HepG2 (cell line): ENCODE measurements around the gene HNRNPAB. TPM values are rescaled to one million over a fixed set of nuclear protein-coding genes. Genes with fewer than 3 reads are reported as not detected.

ENCODE experiments used
- FOXJ3 ChIP-seq: sonication (generic); formaldehyde crosslinking; IDR thresholded peaks from 2 replicates; pipeline ENCODE4 v1.4.0; 2020; ENCODE audit warnings: missing genetic modification reagents, mild to moderate bottlenecking, borderline replicate concordance
- GABPA ChIP-seq, 2 experiments: IDR thresholded peaks; 2 replicates each; pipeline ENCODE4 v1.6.1; 2011 to 2016; ENCODE audit warnings: low read depth in 2 of 2, low read length in 1 of 2, missing biosample characterization in 1 of 2, missing genetic modification characterization in 1 of 2
- HNRNPH1 ChIP-seq: fragments of 200-400 bp; formaldehyde crosslinking; optimal IDR thresholded peaks from 2 replicates; pipeline ENCODE3; 2017; ENCODE audit warnings: mild to moderate bottlenecking, low read depth, low read length
- KLF15 ChIP-seq: sonication (generic); formaldehyde crosslinking; IDR thresholded peaks from 2 replicates; pipeline ENCODE4 v1.8.1; 2023; ENCODE audit warnings: borderline replicate concordance, mild to moderate bottlenecking, inconsistent platforms, missing genetic modification reagents, mixed read lengths
- MEIS1 ChIP-seq: sonication (generic); formaldehyde crosslinking; IDR thresholded peaks from 2 replicates; pipeline ENCODE4 v1.9.0; 2021; ENCODE audit warnings: mild to moderate bottlenecking, missing genetic modification reagents, moderate library complexity, borderline replicate concordance
- MTF1 ChIP-seq: sonication (generic); formaldehyde crosslinking; IDR thresholded peaks from 2 replicates; pipeline ENCODE4 v1.5.0; 2020; ENCODE audit warnings: missing genetic modification reagents
- POGZ ChIP-seq: sonication (generic); formaldehyde crosslinking; IDR thresholded peaks from 2 replicates; pipeline ENCODE4 v1.4.0; 2020; ENCODE audit warnings: mild to moderate bottlenecking, missing genetic modification reagents
- RFXANK ChIP-seq: IDR thresholded peaks from 2 replicates; pipeline ENCODE4 v1.6.1; 2016
- SOX13 ChIP-seq, 3 experiments: fragments of 450-650 bp in 1 of 3; sonication (generic) in 1 of 3; formaldehyde crosslinking in 1 of 3; IDR thresholded peaks in 2 of 3; conservative IDR thresholded peaks in 1 of 3; 2 replicates each; pipeline versions ENCODE4 v1.5.0 to v1.6.1; 2016 to 2020; ENCODE audit warnings: antibody characterized with exemption in 1 of 3, mild to moderate bottlenecking in 1 of 3, missing compliant biosample characterization in 1 of 3, missing genetic modification reagents in 1 of 3, moderate library complexity in 1 of 3
- SSRP1 ChIP-seq: IDR thresholded peaks from 2 replicates; pipeline ENCODE4 v1.6.1; 2016; ENCODE audit warnings: control low read depth
- STAT5B ChIP-seq: sonication (generic); formaldehyde crosslinking; IDR thresholded peaks from 2 replicates; pipeline ENCODE4 v1.4.0; 2020; ENCODE audit warnings: missing genetic modification reagents
- TIGD3 ChIP-seq: sonication (generic); formaldehyde crosslinking; IDR thresholded peaks from 2 replicates; pipeline ENCODE4 v1.5.1; 2020; ENCODE audit warnings: mild to moderate bottlenecking, missing genetic modification reagents, borderline replicate concordance
- TMF1 ChIP-seq: sonication (generic); formaldehyde crosslinking; IDR thresholded peaks from 2 replicates; pipeline ENCODE4 v1.8.1; 2022; ENCODE audit warnings: low read depth, missing genetic modification reagents
- ZEB1 ChIP-seq: IDR thresholded peaks from 2 replicates; pipeline ENCODE4 v1.6.1; 2012; ENCODE audit warnings: mild to moderate bottlenecking, low read depth, inconsistent platforms; ENCODE audit not compliant: insufficient replicate concordance
- ZNF12 ChIP-seq: sonication (generic); formaldehyde crosslinking; IDR thresholded peaks from 2 replicates; pipeline ENCODE4 v1.5.0; 2020; ENCODE audit warnings: missing genetic modification reagents
- ZNF274 ChIP-seq: sonication (generic); formaldehyde crosslinking; IDR thresholded peaks from 2 replicates; pipeline ENCODE4 v1.5.1; 2020; ENCODE audit warnings: mild to moderate bottlenecking, missing genetic modification reagents
- ZNF329 ChIP-seq: sonication (generic); formaldehyde crosslinking; IDR thresholded peaks from 2 replicates; pipeline ENCODE4 v1.9.0; 2021; ENCODE audit warnings: low read depth, mild to moderate bottlenecking, missing genetic modification reagents
- ZNF747 ChIP-seq: sonication (generic); formaldehyde crosslinking; IDR thresholded peaks from 2 replicates; pipeline ENCODE4 v1.8.1; 2023; ENCODE audit warnings: missing genetic modification reagents, mild to moderate bottlenecking, borderline replicate concordance
- ZNF792 ChIP-seq: IDR thresholded peaks from 2 replicates; pipeline ENCODE4 v1.6.1; 2016
- polyA plus RNA-seq, 8 experiments: library from polyadenylated mRNA; depleted of rRNA in 3 of 8; stranded (reverse) in 7 of 8; unstranded in 1 of 8; fragments of >200 nt; fragmentation: Illumina TruSeq in 4 of 8; extraction: Trizol in 4 of 8; gene quantifications; 2 replicates each; pipeline versions ENCODE4 v1.2.1 to v1.2.3, GENCODE V29; 2011 to 2016; ENCODE audit warnings: low read depth in 4 of 8, missing spikeins in 1 of 8, mixed read lengths in 1 of 8; ENCODE audit not compliant: insufficient read depth in 1 of 8
- total RNA-seq, 5 experiments: library from RNA; depleted of rRNA; stranded (reverse); fragments of >200 nt; fragmentation: Illumina TruSeq; extraction: Trizol; gene quantifications; 2 replicates each; pipeline ENCODE4 v1.2.3, GENCODE V29; 2016; ENCODE audit warnings: low read depth in 1 of 5
- TF ChIP-seq, protein P1 (sequence below): IDR thresholded peaks from 2 replicates; pipeline ENCODE4 v1.6.1; 2016; ENCODE audit warnings: low read depth, missing genetic modification reagents, missing compliant biosample characterization

The HNRNPAB gene
- total and polyA plus RNA-seq, 2 of the 13 experiments (the other 11 are each of a cell fraction or from before 2014, with no cell fraction given) = 62.6 to 111 TPM

DNA sequence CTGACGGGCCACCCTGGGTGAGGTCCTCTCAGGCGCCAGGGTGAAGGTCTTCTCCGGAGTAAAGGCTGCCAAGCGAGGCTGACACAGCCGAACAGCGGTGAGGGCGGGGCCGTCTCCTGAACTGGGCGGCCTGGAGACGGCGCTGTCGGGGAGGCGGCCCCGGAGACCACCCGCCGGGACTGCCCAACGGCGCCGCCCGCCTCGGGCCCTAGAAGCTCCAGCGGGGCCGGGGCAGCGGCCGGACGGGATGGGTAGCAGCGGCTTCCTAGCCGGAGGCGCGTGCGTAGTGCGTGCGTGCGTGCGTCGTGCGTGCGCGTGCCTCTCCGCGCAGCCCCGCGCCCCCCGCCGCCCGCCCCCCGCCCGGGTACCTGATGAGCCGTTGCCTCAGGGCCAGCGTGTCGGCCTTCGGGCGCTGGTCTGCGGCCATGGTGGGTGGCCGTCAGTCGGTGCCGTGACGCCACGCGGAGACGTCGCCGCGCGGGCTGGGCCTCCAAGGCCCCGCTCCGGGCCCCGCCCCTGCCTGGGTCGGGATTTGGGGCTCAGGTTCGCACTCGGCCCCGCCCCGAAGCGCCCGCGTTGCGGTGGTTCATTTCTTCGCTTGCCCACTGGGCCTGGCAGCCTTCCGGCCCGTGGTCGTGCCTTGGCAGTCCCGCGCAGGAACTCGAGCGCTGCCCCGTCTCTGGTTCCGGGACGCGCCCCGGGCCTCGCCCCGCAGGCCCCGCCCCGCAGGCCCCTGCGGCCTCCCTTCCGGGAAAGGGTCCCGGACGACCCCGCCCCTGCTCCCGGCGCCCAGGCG, 28.0 kb downstream of the HNRNPAB start, which contains the start of gene PHYKPL (continued):
- TF ChIP-seq ZNF329 (CRISPR knock-in tag) (0 out of 2 replicates have a peak, but pooled peaks have one; percentile 34), SSRP1 (CRISPR knock-in tag) (0 out of 2 replicates have a peak, but pooled peaks have one; percentile 13), KLF15 (CRISPR knock-in tag) (no peak), HNRNPH1 (no peak), TIGD3 (CRISPR knock-in tag) (no peak), ZNF274 (CRISPR knock-in tag) (peak; percentile 63; the same call in 1 of the 2 replicates), ZNF792 (peak; percentile 67; the same call in 1 of the 2 replicates), MTF1 (CRISPR knock-in tag) (no peak; the same call in 1 of the 2 replicates), ZNF747 (CRISPR knock-in tag) (0 out of 2 replicates have a peak, but pooled peaks have one; percentile 45), STAT5B (CRISPR knock-in tag) (no peak), MEIS1 (peak; percentile 49; the same call in 1 of the 2 replicates), TMF1 (0 out of 2 replicates have a peak, but pooled peaks have one; percentile 42), ZEB1 (no peak), SOX13 (IDR thresholded peaks at IDR 0.05) (no peak), SOX13 (CRISPR knock-in tag; conservative IDR thresholded peaks at IDR 0.05 in 1 of 2, IDR thresholded peaks at IDR 0.05 in 1 of 2) (peak in 1 of 2 experiments; percentile 7; a peak in 1 of 4 replicates), RFXANK (CRISPR knock-in tag) (no peak), GABPA (IDR thresholded peaks at IDR 0.05; ENCODE audit: low read depth, low read length) (no peak), GABPA (CRISPR knock-in tag; IDR thresholded peaks at IDR 0.05; ENCODE audit: low read depth) (peak; percentile 34; the same call in 1 of the 2 replicates), ZNF12 (CRISPR knock-in tag) (peak; percentile 32; the same call in 1 of the 2 replicates), FOXJ3 (no peak), POGZ (CRISPR knock-in tag) (peak; percentile 38; the same call in 1 of the 2 replicates)
- TF ChIP-seq, protein P1, sequence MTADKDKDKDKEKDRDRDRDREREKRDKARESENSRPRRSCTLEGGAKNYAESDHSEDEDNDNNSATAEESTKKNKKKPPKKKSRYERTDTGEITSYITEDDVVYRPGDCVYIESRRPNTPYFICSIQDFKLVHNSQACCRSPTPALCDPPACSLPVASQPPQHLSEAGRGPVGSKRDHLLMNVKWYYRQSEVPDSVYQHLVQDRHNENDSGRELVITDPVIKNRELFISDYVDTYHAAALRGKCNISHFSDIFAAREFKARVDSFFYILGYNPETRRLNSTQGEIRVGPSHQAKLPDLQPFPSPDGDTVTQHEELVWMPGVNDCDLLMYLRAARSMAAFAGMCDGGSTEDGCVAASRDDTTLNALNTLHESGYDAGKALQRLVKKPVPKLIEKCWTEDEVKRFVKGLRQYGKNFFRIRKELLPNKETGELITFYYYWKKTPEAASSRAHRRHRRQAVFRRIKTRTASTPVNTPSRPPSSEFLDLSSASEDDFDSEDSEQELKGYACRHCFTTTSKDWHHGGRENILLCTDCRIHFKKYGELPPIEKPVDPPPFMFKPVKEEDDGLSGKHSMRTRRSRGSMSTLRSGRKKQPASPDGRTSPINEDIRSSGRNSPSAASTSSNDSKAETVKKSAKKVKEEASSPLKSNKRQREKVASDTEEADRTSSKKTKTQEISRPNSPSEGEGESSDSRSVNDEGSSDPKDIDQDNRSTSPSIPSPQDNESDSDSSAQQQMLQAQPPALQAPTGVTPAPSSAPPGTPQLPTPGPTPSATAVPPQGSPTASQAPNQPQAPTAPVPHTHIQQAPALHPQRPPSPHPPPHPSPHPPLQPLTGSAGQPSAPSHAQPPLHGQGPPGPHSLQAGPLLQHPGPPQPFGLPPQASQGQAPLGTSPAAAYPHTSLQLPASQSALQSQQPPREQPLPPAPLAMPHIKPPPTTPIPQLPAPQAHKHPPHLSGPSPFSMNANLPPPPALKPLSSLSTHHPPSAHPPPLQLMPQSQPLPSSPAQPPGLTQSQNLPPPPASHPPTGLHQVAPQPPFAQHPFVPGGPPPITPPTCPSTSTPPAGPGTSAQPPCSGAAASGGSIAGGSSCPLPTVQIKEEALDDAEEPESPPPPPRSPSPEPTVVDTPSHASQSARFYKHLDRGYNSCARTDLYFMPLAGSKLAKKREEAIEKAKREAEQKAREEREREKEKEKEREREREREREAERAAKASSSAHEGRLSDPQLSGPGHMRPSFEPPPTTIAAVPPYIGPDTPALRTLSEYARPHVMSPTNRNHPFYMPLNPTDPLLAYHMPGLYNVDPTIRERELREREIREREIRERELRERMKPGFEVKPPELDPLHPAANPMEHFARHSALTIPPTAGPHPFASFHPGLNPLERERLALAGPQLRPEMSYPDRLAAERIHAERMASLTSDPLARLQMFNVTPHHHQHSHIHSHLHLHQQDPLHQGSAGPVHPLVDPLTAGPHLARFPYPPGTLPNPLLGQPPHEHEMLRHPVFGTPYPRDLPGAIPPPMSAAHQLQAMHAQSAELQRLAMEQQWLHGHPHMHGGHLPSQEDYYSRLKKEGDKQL (CRISPR knock-in tag) = no peak
